Activated CD8-positive, alpha-beta memory T cell treated with anti-CD3 and anti-CD28 coated beads for 1 hour (primary cell): ENCODE results near the gene TNFAIP8.
"Not testable (repeated sequence)": the region's sequence is repeated elsewhere in the genome, so short reads cannot be mapped to it uniquely, and the experiment has no call there.

Experiments used
- DNase-seq, 2 donors: peaks; one replicate each; pipeline ENCODE4 v3.0.0-alpha.2; 2020; ENCODE audit warnings: low read depth in 1 of 2; ENCODE audit errors: extremely low read depth in 1 of 2

Gene TNFAIP8

GRCh38 chr5:119412279-119413227 is 56.7 kb downstream of the TNFAIP8 start:
- no peak for DNase-seq

GRCh38 chr5:119414124-119414734 is 58.4 kb downstream of the TNFAIP8 start:
- DNase-seq = not testable (repeated sequence)

GRCh38 chr5:119417891-119418605 is 62.2 kb downstream of the TNFAIP8 start:
- no peak for DNase-seq

- DNase-seq = no peak
Observed at GRCh38 chr5:119418606-119419100, 62.8 kb downstream of the TNFAIP8 start.

- DNase-seq = no peak
Observed at GRCh38 chr5:119420169-119420568, 64.3 kb downstream of the TNFAIP8 start.

GRCh38 chr5:119426057-119426456 is 70.2 kb downstream of the TNFAIP8 start:
- no peak for DNase-seq

GRCh38 chr5:119427060-119427459 is 71.2 kb downstream of the TNFAIP8 start:
- no peak for DNase-seq

- DNase-seq = not testable (repeated sequence)
Observed at GRCh38 chr5:119427596-119427995, 71.8 kb downstream of the TNFAIP8 start.

GRCh38 chr5:119428166-119428565 is 72.3 kb downstream of the TNFAIP8 start:
- DNase-seq = not testable (repeated sequence)

- not testable (repeated sequence) for DNase-seq
Observed at GRCh38 chr5:119428574-119428973, 72.8 kb downstream of the TNFAIP8 start.

GRCh38 chr5:119432674-119433237 is 76.9 kb downstream of the TNFAIP8 start:
- not testable (repeated sequence) for DNase-seq

- peak; percentile 27 to 58 for DNase-seq
Observed at GRCh38 chr5:119435436-119436132, 79.8 kb downstream of the TNFAIP8 start.

- DNase-seq = not testable (repeated sequence)
Observed at GRCh38 chr5:119437785-119438586, 82.2 kb downstream of the TNFAIP8 start.

- DNase-seq = not testable (repeated sequence)
Observed at GRCh38 chr5:119438587-119438917, 82.7 kb downstream of the TNFAIP8 start.

GRCh38 chr5:119439140-119439631 is 83.4 kb downstream of the TNFAIP8 start:
- DNase-seq = no peak

- DNase-seq = not testable (repeated sequence)
Observed at GRCh38 chr5:119439632-119440031, 83.8 kb downstream of the TNFAIP8 start.

- not testable (repeated sequence) for DNase-seq
Observed at GRCh38 chr5:119444643-119445042, 88.8 kb downstream of the TNFAIP8 start.

GRCh38 chr5:119445544-119445943 is 89.7 kb downstream of the TNFAIP8 start:
- DNase-seq = no peak
